Nephron (organoid): ENCODE results near the gene PITPNC1.
"Not testable (repeated sequence)": the region's sequence is repeated elsewhere in the genome, so short reads cannot be mapped to it uniquely, and the experiment has no call there.

Experiments
- H3K27ac Mint-ChIP-seq, 3 experiments: 2 replicates each; pipeline ENCODE4 v1.8.0; 2020; ENCODE audit warnings: mixed read lengths in 3 of 3, mild to moderate bottlenecking in 2 of 3, moderate library complexity in 1 of 3
- H3K27me3 Mint-ChIP-seq: 2 replicates; pipeline ENCODE4 v1.8.0; 2021; ENCODE audit warnings: low read depth, mild to moderate bottlenecking, moderate library complexity, mixed read lengths
- H3K36me3 Mint-ChIP-seq: 2 replicates; pipeline ENCODE4 v1.8.0; 2020; ENCODE audit warnings: low read depth, mixed read lengths
- H3K4me1 Mint-ChIP-seq: 2 replicates; pipeline ENCODE4 v1.8.0; 2020; ENCODE audit warnings: mixed read lengths
- H3K4me3 Mint-ChIP-seq, 3 experiments: 2 replicates each; pipeline ENCODE4 v1.8.0; 2020; ENCODE audit warnings: mild to moderate bottlenecking in 3 of 3, mixed read lengths in 3 of 3, moderate library complexity in 2 of 3
- H3K9me3 Mint-ChIP-seq: 2 replicates; pipeline ENCODE4 v1.8.0; 2020; ENCODE audit warnings: mixed read lengths
- TF ChIP-seq, protein P1 (sequence below), 3 experiments: fragments of 200-600 bp; sonication (generic); IDR thresholded peaks; one replicate each; pipeline ENCODE4 v1.5.0; 2021; ENCODE audit warnings: antibody characterized with exemption in 3 of 3; ENCODE audit not compliant: unreplicated experiment in 3 of 3

Gene PITPNC1

GRCh38 chr17:67376737-67377487 is at the start of gene PITPNC1:
TSS of gene PITPNC1 (plus strand) at chr17:67377281.
- Mint-ChIP-seq H3K4me1 (peaks cover 30% of the 10 kb centered on the region), H3K36me3 (peaks cover 4% of the 10 kb centered on the region), H3K27ac (peak within 1 kb of the TSS; percentile 87 to 96 (median 94)), H3K9me3 (no peaks in the 10 kb centered on the region), H3K27me3 (peaks cover 5% of the 10 kb centered on the region), H3K4me3 (peak within 1 kb of the TSS; percentile 89 to 94 (median 90))
- TF ChIP-seq, protein P1, sequence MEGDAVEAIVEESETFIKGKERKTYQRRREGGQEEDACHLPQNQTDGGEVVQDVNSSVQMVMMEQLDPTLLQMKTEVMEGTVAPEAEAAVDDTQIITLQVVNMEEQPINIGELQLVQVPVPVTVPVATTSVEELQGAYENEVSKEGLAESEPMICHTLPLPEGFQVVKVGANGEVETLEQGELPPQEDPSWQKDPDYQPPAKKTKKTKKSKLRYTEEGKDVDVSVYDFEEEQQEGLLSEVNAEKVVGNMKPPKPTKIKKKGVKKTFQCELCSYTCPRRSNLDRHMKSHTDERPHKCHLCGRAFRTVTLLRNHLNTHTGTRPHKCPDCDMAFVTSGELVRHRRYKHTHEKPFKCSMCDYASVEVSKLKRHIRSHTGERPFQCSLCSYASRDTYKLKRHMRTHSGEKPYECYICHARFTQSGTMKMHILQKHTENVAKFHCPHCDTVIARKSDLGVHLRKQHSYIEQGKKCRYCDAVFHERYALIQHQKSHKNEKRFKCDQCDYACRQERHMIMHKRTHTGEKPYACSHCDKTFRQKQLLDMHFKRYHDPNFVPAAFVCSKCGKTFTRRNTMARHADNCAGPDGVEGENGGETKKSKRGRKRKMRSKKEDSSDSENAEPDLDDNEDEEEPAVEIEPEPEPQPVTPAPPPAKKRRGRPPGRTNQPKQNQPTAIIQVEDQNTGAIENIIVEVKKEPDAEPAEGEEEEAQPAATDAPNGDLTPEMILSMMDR (IDR thresholded peaks at IDR 0.05; ENCODE audit: unreplicated experiment in 3 of 3): peak in 1 of 3 experiments; percentile 14

GRCh38 chr17:67328026-67328425 is 49.1 kb upstream of the PITPNC1 start:
- no peak overlapping the region for H3K27ac Mint-ChIP-seq
- H3K9me3 Mint-ChIP-seq: peaks cover 5% of the 10 kb centered on the region
- H3K4me3 Mint-ChIP-seq: no peak overlapping the region
- no peaks in the 10 kb centered on the region for H3K36me3 Mint-ChIP-seq
- H3K4me1 Mint-ChIP-seq: no peaks in the 10 kb centered on the region
- peaks cover 8% of the 10 kb centered on the region for H3K27me3 Mint-ChIP-seq
- TF ChIP-seq, protein P1 (IDR thresholded peaks at IDR 0.05; ENCODE audit: unreplicated experiment in 3 of 3): no peak

GRCh38 chr17:67331381-67332161 is 45.5 kb upstream of the PITPNC1 start:
- H3K4me1 Mint-ChIP-seq, H3K36me3 Mint-ChIP-seq, H3K4me3 Mint-ChIP-seq, H3K27ac Mint-ChIP-seq, H3K9me3 Mint-ChIP-seq, H3K27me3 Mint-ChIP-seq: not testable (repeated sequence)

GRCh38 chr17:67332162-67332508 is 44.9 kb upstream of the PITPNC1 start:
- H3K4me3 Mint-ChIP-seq, H3K36me3 Mint-ChIP-seq, H3K27ac Mint-ChIP-seq, H3K9me3 Mint-ChIP-seq, H3K4me1 Mint-ChIP-seq, H3K27me3 Mint-ChIP-seq: not testable (repeated sequence)

DNA sequence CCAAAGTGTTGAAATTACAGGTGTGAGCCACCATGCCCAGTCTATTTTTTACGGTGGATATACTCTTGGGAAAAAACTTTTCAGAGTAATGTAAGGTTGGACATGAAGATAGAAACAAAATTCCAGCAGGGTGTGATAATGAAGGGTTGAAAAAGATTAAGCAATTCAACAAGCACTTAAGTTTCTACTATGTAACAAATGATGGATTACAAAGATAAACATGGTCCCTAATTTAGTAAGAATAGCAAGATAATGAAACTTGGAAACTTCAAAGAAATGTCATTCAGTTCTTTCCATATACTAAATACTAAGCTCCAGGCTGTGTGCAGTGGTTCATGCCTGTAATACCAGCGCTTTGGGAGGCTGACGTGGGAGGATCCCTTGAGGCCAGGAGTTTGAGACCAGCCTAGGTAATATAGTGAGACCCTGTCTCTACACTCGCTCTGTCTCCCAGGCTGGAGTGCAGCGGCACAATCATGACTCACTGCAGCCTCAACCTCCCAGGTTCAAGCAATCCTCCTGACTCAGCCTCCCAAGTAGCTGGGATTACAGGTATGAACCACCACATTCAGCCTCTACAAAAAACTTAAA is 41.7 kb upstream of the PITPNC1 start:
- H3K4me3 Mint-ChIP-seq: no peak overlapping the region
- H3K9me3 Mint-ChIP-seq: no peaks in the 10 kb centered on the region
- H3K27me3 Mint-ChIP-seq: no peaks in the 10 kb centered on the region
- H3K36me3 Mint-ChIP-seq: peaks cover 20% of the 10 kb centered on the region
- H3K27ac Mint-ChIP-seq: no peak overlapping the region
- TF ChIP-seq, protein P1 (IDR thresholded peaks at IDR 0.05; ENCODE audit: unreplicated experiment in 3 of 3): no peak
- no peaks in the 10 kb centered on the region for H3K4me1 Mint-ChIP-seq

DNA sequence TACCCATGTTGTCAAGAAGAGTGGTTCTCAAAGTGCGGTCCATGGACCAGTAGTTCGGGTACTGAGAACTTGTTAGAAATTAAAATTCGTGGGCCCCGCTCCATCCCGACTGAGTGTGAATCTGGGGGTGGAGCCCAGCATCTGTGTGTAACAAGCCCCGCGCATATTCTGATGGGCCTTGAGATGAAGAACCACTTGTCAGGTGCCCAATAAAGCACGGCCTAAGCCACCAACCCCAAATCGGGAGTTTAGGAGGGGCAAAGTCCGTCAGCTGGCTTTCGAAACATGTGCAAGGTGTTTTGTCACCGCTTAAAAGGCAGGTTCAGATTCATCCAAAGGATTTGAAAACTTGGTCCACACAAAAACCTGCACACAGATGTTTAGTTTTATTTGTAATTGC is 40.2 kb upstream of the PITPNC1 start:
- H3K36me3 Mint-ChIP-seq: peaks cover 33% of the 10 kb centered on the region
- no peaks in the 10 kb centered on the region for H3K27me3 Mint-ChIP-seq
- TF ChIP-seq, protein P1 (IDR thresholded peaks at IDR 0.05; ENCODE audit: unreplicated experiment in 3 of 3): no peak
- no peak overlapping the region for H3K27ac Mint-ChIP-seq
- H3K4me1 Mint-ChIP-seq: no peaks in the 10 kb centered on the region
- no peaks in the 10 kb centered on the region for H3K9me3 Mint-ChIP-seq
- no peak overlapping the region for H3K4me3 Mint-ChIP-seq

DNA sequence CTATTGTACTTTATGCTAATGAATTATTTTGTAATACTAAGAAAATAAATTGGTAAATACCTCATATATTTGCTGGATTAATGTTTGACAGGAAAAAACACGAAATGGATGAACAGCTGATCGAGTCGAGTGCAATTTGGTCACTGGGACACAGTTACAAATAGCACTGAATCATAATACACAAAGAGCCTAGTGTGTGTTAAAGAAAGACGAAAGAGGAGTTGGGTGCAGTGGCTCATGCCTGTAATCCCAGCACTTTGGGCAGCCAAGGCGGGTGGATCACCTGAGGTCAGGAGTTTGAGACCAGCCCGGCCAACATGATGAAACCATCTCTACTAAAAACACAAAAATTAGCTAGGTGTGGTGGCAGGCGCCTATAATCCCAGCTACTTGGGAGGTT is 38.7 kb upstream of the PITPNC1 start:
- not testable (repeated sequence) for H3K27me3 Mint-ChIP-seq, H3K27ac Mint-ChIP-seq, H3K9me3 Mint-ChIP-seq, H3K4me3 Mint-ChIP-seq, H3K4me1 Mint-ChIP-seq
- peaks cover 44% of the 10 kb centered on the region for H3K36me3 Mint-ChIP-seq
